HepG2 (cell line): ENCODE results near the gene GPR4. TPM values are rescaled to one million over a fixed set of nuclear protein-coding genes. Genes with fewer than 3 reads are reported as not detected.
A peak's percentile ranks its signal among the peaks of the same experiment; 100 is the strongest.

Source experiments
- FOXA1 ChIP-seq, 2 experiments: fragments of 450-650 bp in 1 of 2; sonication (generic) in 1 of 2; formaldehyde crosslinking in 1 of 2; IDR thresholded peaks; 2 replicates each; pipeline versions ENCODE4 v1.4.0 to v1.6.1; 2016 to 2020; ENCODE audit warnings: missing genetic modification reagents in 1 of 2
- HCFC1 ChIP-seq: fragments of 150-350 bp; IDR thresholded peaks from 2 replicates; pipeline ENCODE4 v1.6.1; 2014; ENCODE audit warnings: low read depth, low read length
- IRF1 ChIP-seq: sonication (generic); formaldehyde crosslinking; IDR thresholded peaks from 2 replicates; pipeline ENCODE4 v1.4.0; 2020; ENCODE audit warnings: low read depth, mild to moderate bottlenecking, missing genetic modification reagents
- KDM5B ChIP-seq: sonication (generic); formaldehyde crosslinking; IDR thresholded peaks from 2 replicates; pipeline ENCODE4 v1.4.0; 2020; ENCODE audit warnings: missing genetic modification reagents, mild to moderate bottlenecking, borderline replicate concordance
- MATR3 ChIP-seq: sonication (generic); formaldehyde crosslinking; IDR thresholded peaks from 2 replicates; pipeline ENCODE4 v1.4.0; 2020; ENCODE audit warnings: missing genetic modification reagents
- NFE2 ChIP-seq: sonication (generic); formaldehyde crosslinking; IDR thresholded peaks from 2 replicates; pipeline ENCODE4 v1.4.0; 2020; ENCODE audit warnings: missing genetic modification reagents
- NFYC ChIP-seq: IDR thresholded peaks from 2 replicates; pipeline ENCODE4 v1.6.1; 2016; ENCODE audit warnings: missing genetic modification reagents, missing compliant biosample characterization
- POLR2AphosphoS2 ChIP-seq: IDR thresholded peaks from 2 replicates; pipeline ENCODE4 v1.6.1; 2011; ENCODE audit warnings: low read depth, low read length, improper control_type of control experiment
- TEF ChIP-seq: sonication (generic); formaldehyde crosslinking; IDR thresholded peaks from 2 replicates; pipeline ENCODE4 v1.5.0; 2020; ENCODE audit warnings: missing genetic modification reagents
- ZFP1 ChIP-seq: IDR thresholded peaks from 2 replicates; pipeline ENCODE4 v1.6.1; 2016
- ZNF234 ChIP-seq: sonication (generic); formaldehyde crosslinking; conservative IDR thresholded peaks from 2 replicates; pipeline ENCODE4 v1.5.1; 2020; ENCODE audit warnings: mild to moderate bottlenecking, missing genetic modification reagents
- ZNF235 ChIP-seq: sonication (generic); formaldehyde crosslinking; IDR thresholded peaks from 2 replicates; pipeline ENCODE4 v1.8.1; 2023; ENCODE audit warnings: mild to moderate bottlenecking, missing genetic modification reagents, borderline replicate concordance
- ZNF34 ChIP-seq: sonication (generic); formaldehyde crosslinking; IDR thresholded peaks from 2 replicates; pipeline ENCODE4 v1.4.0; 2020; ENCODE audit warnings: mild to moderate bottlenecking, missing genetic modification reagents, borderline replicate concordance
- ZNF580 ChIP-seq: IDR thresholded peaks from 2 replicates; pipeline ENCODE4 v1.6.1; 2016; ENCODE audit warnings: low read depth, borderline replicate concordance
- ZNF614 ChIP-seq: IDR thresholded peaks from 2 replicates; pipeline ENCODE4 v1.6.1; 2018; ENCODE audit warnings: missing biosample characterization, missing genetic modification reagents, inconsistent platforms, borderline replicate concordance
- ZNF746 ChIP-seq: sonication (generic); formaldehyde crosslinking; IDR thresholded peaks from 2 replicates; pipeline ENCODE4 v1.8.0; 2022; ENCODE audit warnings: mild to moderate bottlenecking, missing genetic modification reagents
- ZNF775 ChIP-seq: sonication (generic); formaldehyde crosslinking; IDR thresholded peaks from 2 replicates; pipeline ENCODE4 v1.4.0; 2020; ENCODE audit warnings: missing genetic modification reagents, mild to moderate bottlenecking, moderate library complexity, borderline replicate concordance
- ZNF776 ChIP-seq: sonication (generic); formaldehyde crosslinking; IDR thresholded peaks from 2 replicates; pipeline ENCODE4 v1.4.0; 2020; ENCODE audit warnings: mild to moderate bottlenecking, missing genetic modification reagents
- polyA plus RNA-seq, 8 experiments: library from polyadenylated mRNA; depleted of rRNA in 3 of 8; stranded (reverse) in 7 of 8; unstranded in 1 of 8; fragments of >200 nt; fragmentation: Illumina TruSeq in 4 of 8; extraction: Trizol in 4 of 8; gene quantifications; 2 replicates each; pipeline versions ENCODE4 v1.2.1 to v1.2.3, GENCODE V29; 2011 to 2016; ENCODE audit warnings: low read depth in 4 of 8, missing spikeins in 1 of 8, mixed read lengths in 1 of 8; ENCODE audit not compliant: insufficient read depth in 1 of 8
- total RNA-seq, 5 experiments: library from RNA; depleted of rRNA; stranded (reverse); fragments of >200 nt; fragmentation: Illumina TruSeq; extraction: Trizol; gene quantifications; 2 replicates each; pipeline ENCODE4 v1.2.3, GENCODE V29; 2016; ENCODE audit warnings: low read depth in 1 of 5
- TF ChIP-seq, protein P1 (sequence below): sonication (generic); formaldehyde crosslinking; IDR thresholded peaks from 2 replicates; pipeline ENCODE4 v1.4.0; 2020; ENCODE audit warnings: missing genetic modification reagents, low read depth, mild to moderate bottlenecking, borderline replicate concordance
- TF ChIP-seq, protein P2 (sequence below): IDR thresholded peaks from 2 replicates; pipeline ENCODE4 v1.6.1; 2012; ENCODE audit warnings: low read depth, low read length, improper control_type of control experiment
- TF ChIP-seq, protein P3 (sequence below): sonication (generic); formaldehyde crosslinking; IDR thresholded peaks from 2 replicates; pipeline ENCODE4 v1.4.0; 2020; ENCODE audit warnings: mild to moderate bottlenecking, missing genetic modification reagents

GPR4 gene
- total and polyA plus RNA-seq, 2 of the 13 experiments (the other 11 are each of a cell fraction or from before 2014, with no cell fraction given) = 0.15 TPM; not detected in 1

DNA sequence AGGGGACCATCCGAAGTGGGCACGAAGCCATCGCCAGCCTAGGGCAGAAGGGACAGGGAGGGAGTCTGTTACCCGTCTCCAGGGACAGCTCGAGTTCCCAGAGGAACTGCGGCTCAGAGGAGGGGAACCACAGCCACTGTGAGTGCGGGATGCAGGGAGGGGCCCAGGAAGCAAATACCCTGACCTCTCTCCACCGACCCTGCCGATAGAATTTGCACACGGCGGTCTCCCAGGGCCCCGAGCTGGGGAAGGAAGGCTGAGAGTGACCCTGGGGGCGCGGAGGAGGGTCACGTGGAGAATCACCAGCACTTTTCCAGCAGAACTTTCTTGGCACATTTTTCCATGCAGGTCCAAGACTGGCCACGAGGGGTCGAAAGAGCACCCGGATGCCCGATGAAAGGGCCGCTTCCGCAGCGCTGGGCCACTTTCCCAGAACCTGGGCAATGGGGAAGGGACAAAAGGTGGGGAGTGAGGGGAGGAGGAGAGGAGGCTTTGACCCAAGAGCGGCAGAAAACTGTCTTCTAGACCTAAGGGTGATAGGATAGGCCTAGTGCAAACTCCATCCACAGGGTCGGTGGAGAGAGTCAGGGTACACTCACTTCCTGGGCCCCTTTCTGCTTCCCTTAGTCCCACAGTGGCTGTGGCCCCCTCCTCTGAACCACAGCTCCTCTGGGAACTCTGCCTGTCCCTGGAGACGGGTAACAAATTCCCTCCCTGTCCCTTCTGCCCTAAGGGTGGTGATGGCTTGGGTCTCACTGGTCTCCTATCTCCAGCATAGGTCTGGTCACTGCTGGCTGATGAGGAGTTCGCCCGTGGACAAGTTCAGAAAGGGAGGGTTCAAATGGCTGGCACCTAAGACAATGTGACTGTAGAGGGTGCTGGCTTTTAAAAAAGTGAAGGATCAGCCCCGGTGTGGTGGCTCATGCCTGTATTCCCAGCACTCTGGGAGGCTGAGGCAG, 5.3 kb upstream of the GPR4 start (continued):
- TF ChIP-seq IRF1 (CRISPR knock-in tag) (no peak), ZNF614 (CRISPR knock-in tag) (peak; percentile 86; the same call in 1 of the 2 replicates), POLR2AphosphoS2 (no peak), NFYC (no peak), ZNF746 (CRISPR knock-in tag) (no peak), ZNF775 (CRISPR knock-in tag) (no peak), NFE2 (CRISPR knock-in tag) (0 out of 2 replicates have a peak, but pooled peaks have one; percentile 19), ZNF234 (CRISPR knock-in tag) (no peak), ZNF235 (no peak), KDM5B (CRISPR knock-in tag) (no peak), MATR3 (CRISPR knock-in tag) (no peak), ZFP1 (CRISPR knock-in tag) (no peak), HCFC1 (no peak), FOXA1 (IDR thresholded peaks at IDR 0.05) (no peak), FOXA1 (CRISPR knock-in tag; IDR thresholded peaks at IDR 0.05) (no peak), ZNF34 (no peak), TEF (CRISPR knock-in tag) (no peak), ZNF776 (no peak), ZNF580 (CRISPR knock-in tag) (peak; percentile 73; the same call in 1 of the 2 replicates)
- TF ChIP-seq, protein P1, sequence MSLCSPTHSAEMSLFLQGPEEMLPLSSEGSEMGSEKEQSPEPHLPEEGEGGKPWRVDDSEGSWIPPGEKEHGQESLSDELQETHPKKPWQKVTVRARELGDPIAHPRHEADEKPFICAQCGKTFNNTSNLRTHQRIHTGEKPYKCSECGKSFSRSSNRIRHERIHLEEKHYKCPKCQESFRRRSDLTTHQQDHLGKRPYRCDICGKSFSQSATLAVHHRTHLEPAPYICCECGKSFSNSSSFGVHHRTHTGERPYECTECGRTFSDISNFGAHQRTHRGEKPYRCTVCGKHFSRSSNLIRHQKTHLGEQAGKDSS (CRISPR knock-in tag) = no peak
- TF ChIP-seq, protein P2, sequence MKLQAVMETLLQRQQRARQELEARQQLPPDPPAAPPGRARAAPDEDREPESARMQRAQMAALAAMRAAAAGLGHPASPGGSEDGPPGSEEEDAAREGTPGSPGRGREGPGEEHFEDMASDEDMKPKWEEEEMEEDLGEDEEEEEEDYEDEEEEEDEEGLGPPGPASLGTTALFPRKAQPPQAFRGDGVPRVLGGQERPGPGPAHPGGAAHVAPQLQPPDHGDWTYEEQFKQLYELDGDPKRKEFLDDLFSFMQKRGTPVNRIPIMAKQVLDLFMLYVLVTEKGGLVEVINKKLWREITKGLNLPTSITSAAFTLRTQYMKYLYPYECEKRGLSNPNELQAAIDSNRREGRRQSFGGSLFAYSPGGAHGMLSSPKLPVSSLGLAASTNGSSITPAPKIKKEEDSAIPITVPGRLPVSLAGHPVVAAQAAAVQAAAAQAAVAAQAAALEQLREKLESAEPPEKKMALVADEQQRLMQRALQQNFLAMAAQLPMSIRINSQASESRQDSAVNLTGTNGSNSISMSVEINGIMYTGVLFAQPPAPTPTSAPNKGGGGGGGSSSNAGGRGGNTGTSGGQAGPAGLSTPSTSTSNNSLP = no peak
- TF ChIP-seq, protein P3, sequence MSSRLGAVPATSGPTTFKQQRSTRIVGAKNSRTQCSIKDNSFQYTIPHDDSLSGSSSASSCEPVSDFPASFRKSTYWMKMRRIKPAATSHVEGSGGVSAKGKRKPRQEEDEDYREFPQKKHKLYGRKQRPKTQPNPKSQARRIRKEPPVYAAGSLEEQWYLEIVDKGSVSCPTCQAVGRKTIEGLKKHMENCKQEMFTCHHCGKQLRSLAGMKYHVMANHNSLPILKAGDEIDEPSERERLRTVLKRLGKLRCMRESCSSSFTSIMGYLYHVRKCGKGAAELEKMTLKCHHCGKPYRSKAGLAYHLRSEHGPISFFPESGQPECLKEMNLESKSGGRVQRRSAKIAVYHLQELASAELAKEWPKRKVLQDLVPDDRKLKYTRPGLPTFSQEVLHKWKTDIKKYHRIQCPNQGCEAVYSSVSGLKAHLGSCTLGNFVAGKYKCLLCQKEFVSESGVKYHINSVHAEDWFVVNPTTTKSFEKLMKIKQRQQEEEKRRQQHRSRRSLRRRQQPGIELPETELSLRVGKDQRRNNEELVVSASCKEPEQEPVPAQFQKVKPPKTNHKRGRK (CRISPR knock-in tag) = no peak
